ENCODE measurements around the gene CLSTN2.

GRCh38 chr3:140403079-140403478 lies 468.1 kb downstream of the CLSTN2 start:
- TF ChIP-seq POLR2A (IDR thresholded peaks at IDR 0.05) (no peak), CTCF (IDR thresholded peaks at IDR 0.05) (no peak)

All from vagina (tissue), 2 donors.